Measurements from ENCODE around the gene EPHA1.
A peak's percentile ranks its signal among the peaks of the same experiment; 100 is the strongest.

Gene EPHA1

GRCh38 chr7:143387156-143387975, 21.3 kb downstream of the EPHA1 start:
- no peak for DNase-seq

DNA sequence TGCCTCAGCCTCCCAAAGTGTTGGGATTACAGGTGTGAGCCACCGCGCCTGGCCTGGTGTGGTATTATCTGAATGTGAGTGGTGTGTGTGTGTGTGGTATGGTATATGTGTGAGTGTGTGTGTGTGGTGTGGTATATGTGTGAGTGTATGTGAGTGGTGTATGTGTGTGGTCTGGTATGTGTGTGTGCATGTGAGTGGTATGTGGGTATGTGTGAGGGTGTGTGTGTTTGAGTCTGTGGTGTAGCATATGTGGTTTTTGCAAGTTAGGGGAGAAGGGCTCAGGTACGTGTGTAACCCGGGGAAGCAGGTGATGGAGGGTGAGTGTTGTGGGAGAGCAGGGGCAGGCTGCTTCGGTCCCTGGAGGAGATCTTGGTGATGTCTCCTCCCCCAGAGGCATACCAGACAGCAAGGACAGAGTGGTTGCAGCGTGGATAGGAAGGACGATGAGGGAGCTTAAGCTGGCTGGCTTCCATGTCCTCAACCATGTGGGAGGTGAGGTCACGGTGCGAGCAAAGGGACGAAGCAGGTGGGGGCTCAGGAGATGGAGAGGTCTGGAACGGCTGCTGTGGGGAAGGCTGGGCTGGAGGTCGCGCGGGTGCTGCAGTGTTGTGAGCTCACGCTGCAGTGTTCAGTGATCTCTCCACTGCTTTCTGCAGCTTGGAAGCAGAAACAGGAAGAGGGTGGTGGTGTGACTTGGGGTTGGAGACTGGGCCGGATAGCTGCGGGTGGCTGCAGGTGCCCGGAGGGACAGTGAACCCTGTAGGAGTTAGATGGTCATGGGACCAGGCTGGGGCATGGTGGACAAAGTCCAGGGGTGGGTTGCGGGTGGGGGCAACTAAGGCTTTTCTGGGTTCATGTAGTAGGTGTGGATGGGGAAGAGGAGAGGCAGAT, 22.5 kb downstream of the EPHA1 start:
- peak in 1 of 2 donors; percentile 52 for DNase-seq

GRCh38 chr7:143384661-143385631, 23.7 kb downstream of the EPHA1 start:
- no peak for DNase-seq

DNA sequence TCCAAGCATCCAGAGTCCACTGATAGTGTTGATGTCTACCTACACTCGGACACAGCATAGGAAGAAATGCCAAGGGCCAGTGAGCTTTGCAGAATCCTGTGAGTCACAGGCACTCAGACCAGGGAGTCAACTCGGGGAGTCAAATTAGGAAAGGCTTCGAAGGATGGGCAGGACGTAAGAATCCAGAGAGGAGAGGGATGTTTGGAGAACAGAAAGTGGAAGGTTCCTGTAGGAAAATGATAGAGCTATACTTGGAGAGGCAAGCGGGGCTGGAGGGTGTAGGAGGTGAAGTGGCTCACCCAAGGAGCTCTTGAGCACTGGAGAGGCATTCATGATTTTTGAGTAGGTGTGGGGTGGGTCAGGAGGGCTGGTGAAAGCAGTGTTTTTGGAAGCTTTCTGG, 24.5 kb downstream of the EPHA1 start:
- DNase-seq: no peak

GRCh38 chr7:143383642-143383957, 25.1 kb downstream of the EPHA1 start:
- DNase-seq: no peak

- no peak for DNase-seq
These were observed 25.6 kb downstream of the EPHA1 start for GRCh38 chr7:143382791-143383641.

GRCh38 chr7:143382126-143382790, 26.4 kb downstream of the EPHA1 start:
- DNase-seq: no peak

GRCh38 chr7:143381427-143382125, 27.1 kb downstream of the EPHA1 start:
- no peak for DNase-seq

DNA sequence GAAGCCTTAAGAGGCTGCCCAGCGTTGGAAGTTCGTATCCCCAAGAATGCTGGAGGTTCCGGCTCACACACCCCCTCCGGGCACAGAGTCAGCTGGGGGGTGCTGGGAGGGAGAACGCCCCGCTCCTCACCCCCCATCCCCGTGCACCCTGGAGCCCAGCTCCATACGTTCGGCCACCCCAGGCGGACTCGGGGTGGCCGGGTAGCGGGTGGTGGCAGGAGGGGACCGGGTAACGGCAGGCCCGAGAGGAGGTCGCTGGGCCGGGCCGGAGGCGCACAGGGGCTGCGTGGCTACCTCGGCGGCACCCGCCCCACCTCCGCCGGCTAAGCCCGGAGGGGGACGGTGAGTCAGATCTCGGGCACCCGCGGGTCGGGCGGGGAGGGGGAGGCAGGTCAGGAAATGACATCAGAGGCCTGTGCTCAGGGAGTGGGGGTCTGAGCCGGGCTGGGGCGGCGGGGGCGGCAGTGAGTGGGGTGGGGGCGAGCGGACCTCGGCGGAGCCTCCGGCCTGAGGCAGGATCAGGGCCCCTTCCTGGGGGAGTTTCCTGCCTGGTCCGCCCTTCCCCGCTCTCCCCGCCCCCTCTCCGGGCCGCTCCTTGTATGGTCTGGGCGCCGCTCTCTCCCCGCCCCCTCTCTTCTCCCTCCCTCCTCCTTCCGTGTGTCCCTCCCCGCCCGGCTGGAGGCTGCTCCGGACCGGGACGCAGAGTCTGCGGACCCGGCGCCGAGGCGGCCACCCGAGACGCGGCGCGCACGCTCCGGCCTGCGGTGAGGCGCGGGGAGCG, 27.8 kb downstream of the EPHA1 start, which contains the start of gene ZYX:
TSS of gene ZYX (plus strand) at position 700 of the 781 bp plus-strand sequence. CDS start 227 bp downstream, outside the sequence.
- peak; percentile 88 to 98 for DNase-seq

DNA sequence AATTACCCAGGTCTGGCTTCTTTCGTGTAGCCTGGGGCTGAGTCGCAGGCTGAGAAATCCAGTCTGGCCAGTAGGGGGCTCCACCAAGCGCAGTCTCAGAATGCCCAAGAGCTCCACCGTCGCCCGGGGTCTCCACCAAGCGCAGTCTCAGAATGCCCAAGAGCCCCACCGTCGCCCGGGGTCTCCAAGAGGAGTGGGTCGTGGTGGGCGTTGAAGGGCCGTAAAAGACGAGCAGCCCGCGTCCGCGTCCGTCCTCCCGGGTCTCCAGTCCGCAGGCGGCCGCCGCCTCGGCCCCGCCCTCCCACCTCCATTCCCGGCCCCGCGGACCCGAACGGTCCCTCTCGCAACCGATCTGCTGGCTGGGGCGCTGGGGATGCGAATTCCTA, 28.4 kb downstream of the EPHA1 start:
- DNase-seq: peak; percentile 87 to 96

- no peak for DNase-seq
These were observed 28.9 kb downstream of the EPHA1 start for GRCh38 chr7:143379611-143380259.

DNA sequence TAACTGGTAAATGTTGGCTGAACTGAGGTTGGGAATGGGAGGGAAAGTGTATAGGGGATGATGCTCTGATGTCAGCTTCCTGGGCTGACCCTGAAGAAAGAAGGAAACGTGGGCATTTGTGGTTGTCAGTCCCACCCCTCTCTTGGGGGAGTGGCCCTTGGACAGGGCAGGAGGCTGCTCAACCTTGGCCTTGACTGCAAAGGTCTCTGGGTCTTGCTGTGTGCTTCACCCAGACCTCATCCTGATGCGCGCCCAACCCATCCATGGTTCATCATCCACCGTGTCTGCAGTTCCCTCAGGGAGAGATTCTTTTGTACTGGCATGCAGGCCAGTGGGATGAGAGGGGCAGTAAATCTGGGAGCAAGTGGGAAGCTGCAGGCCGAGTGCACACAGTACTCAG, 32.3 kb downstream of the EPHA1 start:
- no peak for DNase-seq

- peak in 1 of 2 donors; percentile 90 for DNase-seq
These were observed 33.2 kb downstream of the EPHA1 start for GRCh38 chr7:143375298-143376034.

DNA sequence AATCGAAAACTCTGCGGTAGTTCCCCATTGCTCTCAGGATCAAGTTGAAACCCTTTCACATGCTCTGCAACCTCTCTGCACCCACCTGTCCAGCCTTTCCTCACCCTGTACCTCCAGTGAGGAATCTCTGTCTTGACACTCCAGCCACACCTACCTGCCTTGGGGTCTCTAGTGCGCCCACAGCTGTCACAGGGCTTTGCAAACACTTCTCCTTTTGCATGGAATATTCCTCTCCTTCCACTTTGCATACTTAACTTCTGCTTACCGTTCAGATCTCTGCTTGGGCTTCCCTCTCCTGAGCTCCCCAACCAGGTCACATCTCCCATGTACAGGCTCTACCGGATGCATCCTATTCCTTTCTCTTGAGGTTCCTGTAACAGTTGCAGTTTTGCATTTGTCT, 34.1 kb downstream of the EPHA1 start:
- peak in 1 of 2 donors; percentile 26 for DNase-seq

DNA sequence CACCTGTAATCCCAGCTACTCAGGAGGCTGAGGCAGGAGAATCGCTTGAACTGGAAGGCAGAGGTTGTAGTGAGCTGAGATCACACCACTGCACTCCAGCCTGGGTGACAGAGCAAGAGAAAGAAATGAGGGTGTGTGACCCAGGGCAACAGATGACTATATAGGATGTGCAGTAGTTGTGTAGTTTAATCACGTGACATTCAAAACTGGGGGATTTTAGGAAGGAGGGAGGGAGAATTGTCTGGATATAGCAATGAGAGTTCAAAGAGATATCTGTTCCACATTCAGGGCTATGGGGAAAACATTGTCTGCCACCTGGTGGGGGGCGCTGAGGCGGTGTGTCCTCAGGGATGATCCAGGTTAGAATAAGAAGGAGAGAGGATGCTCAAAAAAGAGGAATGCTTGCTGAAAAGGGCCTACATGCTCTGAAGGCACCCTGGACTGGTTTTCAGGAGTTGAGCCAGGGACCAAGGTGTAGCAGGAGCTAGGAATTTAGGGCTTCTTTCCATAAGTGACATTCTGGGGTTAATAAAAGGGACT, 35.3 kb downstream of the EPHA1 start:
- DNase-seq: no peak

DNA sequence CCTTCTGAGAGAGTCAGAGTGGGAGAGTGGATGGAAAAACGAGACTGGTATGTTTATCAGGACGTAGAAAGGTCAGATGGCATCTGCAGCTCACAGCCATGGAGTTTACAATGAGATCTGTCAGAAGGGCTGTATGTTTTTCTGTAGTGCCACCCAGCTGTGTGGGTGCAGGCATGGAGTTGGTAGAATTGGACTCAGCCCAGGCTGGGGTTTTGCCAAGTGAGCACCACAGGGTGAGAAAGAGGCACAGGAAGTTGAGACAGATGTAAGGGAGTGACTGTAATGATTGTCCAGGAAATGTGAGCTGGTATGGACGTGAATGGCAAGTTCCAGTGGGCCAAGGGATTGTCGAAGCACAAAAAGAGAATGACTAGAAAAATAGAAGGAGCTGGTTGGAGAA, 36.6 kb downstream of the EPHA1 start:
- DNase-seq: peak; percentile 46 to 94

GRCh38 chr7:143369678-143370651, 38.7 kb downstream of the EPHA1 start:
- DNase-seq: no peak

Measured in bone marrow (tissue), 2 donors.